ENCODE results near the gene LIPT2. TPM values are rescaled to one million over a fixed set of nuclear protein-coding genes. Genes with fewer than 3 reads are reported as not detected.

LIPT2 gene
- total and polyA plus RNA-seq, 8 donors = 1.8 to 6.3 (median 4.7) TPM

DNA sequence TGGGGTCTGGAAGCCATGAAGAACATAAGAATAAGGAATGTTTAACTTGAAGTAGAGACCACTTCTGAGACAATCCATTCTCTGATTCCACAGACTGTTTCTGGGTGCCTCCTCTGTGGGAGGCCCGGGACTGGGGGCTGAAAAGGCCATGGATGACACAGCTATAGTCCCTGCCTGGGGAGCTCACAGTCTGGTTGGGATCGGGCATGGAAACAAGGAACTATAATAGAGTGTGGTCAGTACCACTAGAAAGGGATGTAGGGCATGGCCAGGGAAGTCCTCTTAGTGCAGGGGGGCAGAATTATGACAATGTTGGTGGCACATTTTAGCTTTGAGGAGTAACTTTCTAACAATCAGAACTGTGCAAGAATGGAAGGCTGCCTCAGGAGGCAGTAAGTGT, 17.0 kb downstream of the LIPT2 start:
- intact Hi-C loops (cut with DNase I) = no loop called here
- no peak for DNase-seq
- H3K36me3 ChIP-seq = no peaks in the 10 kb centered on the region
- TF ChIP-seq, protein P1, sequence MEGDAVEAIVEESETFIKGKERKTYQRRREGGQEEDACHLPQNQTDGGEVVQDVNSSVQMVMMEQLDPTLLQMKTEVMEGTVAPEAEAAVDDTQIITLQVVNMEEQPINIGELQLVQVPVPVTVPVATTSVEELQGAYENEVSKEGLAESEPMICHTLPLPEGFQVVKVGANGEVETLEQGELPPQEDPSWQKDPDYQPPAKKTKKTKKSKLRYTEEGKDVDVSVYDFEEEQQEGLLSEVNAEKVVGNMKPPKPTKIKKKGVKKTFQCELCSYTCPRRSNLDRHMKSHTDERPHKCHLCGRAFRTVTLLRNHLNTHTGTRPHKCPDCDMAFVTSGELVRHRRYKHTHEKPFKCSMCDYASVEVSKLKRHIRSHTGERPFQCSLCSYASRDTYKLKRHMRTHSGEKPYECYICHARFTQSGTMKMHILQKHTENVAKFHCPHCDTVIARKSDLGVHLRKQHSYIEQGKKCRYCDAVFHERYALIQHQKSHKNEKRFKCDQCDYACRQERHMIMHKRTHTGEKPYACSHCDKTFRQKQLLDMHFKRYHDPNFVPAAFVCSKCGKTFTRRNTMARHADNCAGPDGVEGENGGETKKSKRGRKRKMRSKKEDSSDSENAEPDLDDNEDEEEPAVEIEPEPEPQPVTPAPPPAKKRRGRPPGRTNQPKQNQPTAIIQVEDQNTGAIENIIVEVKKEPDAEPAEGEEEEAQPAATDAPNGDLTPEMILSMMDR (IDR thresholded peaks at IDR 0.05) = no peak
- no peak overlapping the region for H3K4me3 ChIP-seq
- H3K27me3 ChIP-seq = no peaks in the 10 kb centered on the region
- ATAC-seq = no peak
- no peak overlapping the region for H3K27ac ChIP-seq
- H3K4me1 ChIP-seq = peaks cover 0 to 7% of the 10 kb centered on the region in 2 donors
- H3K9me3 ChIP-seq = no peaks in the 10 kb centered on the region

DNA sequence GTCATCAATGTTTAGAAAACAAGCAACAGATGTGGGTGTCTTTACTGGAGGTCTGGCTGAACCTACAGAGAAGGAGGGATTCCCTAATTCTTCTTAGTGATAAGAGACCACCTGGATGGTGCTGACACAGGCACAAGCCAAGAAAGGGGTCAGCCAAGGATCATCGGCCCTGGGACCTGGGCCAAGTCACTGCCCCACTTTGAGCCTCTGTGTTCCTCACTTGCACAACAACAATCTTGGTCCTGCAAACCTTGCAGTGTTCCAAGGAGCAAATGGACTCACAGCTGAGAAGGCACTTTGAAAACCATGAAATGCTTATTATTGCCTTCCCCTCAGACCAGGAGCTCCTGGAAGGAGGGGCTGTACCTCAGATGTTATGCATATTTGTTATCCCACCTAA, 19.2 kb downstream of the LIPT2 start:
- intact Hi-C loops (cut with DNase I) = no loop called here
- no peak for ATAC-seq
- Histone ChIP-seq H3K9me3 (no peaks in the 10 kb centered on the region), H3K36me3 (no peaks in the 10 kb centered on the region), H3K27ac (peak overlapping the region in 1 of 2 donors; percentile 23), H3K4me1 (peaks cover 0 to 7% of the 10 kb centered on the region in 2 donors), H3K27me3 (no peaks in the 10 kb centered on the region), H3K4me3 (no peak overlapping the region)
- TF ChIP-seq, protein P1 (IDR thresholded peaks at IDR 0.05) = no peak
- DNase-seq = no peak

DNA sequence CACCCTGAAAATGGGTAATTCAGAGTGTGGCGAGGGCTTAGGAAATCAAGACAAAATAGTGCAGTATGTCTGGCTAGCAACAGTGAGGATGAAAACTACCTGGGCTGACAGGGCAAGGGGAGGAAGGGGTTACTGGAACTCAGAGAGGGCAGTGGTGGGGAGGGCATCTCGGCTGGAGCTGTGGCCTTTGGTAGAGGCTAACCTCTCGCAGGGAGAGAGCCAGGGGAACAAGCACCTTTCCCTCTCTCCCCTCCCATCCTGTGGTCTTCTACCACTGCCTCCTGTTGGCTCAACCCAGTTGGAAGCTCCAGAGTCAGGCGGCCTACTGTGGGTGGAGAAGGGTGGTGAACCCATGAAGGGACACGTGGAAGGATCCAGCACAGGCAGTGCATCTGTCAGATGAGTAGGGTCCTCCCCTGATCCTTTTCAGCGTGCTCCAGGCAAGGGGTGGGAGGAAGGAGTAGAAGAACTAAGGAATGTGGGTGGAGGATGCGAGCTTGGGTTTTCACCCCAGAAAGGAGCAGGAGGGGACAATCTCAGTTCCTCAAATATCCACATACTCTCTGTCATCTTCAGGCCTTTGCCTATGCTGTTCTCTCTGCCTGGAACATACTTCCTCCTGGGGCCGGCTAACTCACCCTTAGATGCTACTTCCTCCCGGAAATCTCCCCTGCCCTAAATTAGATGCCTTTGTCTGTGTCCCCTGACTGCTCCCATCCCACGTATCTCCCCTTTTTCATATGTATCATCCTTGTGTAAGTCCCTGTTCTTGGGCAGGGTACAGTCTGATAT, 19.9 kb downstream of the LIPT2 start:
- ATAC-seq (peak; percentile 77), DNase-seq (no peak)
- no peaks in the 10 kb centered on the region for H3K36me3 ChIP-seq
- H3K9me3 ChIP-seq = no peaks in the 10 kb centered on the region
- TF ChIP-seq, protein P1 (IDR thresholded peaks at IDR 0.05) = no peak
- no peak overlapping the region for H3K4me3 ChIP-seq
- no peaks in the 10 kb centered on the region for H3K27me3 ChIP-seq
- intact Hi-C loops (cut with DNase I) = no loop called here
- H3K27ac ChIP-seq = peak overlapping the region in 1 of 2 donors; percentile 23
- H3K4me1 ChIP-seq = peaks cover 0 to 7% of the 10 kb centered on the region in 2 donors

DNA sequence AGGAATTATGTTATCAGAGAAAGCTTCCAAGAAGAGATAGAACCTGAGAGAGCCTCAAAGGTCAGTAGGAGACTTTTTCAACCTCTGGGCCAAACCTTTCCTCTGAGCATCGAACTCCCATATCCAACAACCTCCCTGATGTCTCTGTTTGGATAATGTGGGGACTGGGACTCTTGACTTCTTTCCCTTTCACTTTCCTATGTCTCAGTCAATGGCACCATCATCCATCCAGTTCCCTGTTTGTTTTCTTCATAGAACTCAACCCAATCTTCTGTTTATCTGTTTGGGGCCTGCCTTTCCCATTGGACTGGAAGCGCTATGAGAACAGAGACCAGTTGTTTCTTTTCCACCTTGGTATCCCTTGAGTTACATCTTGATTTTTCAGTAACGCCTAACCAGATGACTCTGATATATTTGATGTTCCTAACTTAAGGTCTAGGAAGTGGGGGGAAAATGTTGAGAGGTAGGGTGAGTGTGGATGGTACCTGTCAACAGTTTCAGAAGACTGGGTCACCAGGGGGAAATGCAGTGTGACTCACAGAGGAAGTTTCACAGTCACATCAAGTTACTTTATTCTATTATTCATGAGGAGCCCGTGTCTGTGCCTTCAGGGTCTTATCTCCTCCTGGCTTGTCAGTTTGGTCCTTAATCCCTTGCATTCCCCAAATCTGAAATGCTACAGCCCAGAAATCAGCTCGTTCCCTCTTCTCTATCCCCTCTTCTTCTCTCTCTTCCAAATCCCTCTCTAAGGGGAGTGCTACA, 21.7 kb downstream of the LIPT2 start:
- Histone ChIP-seq H3K9me3 (no peaks in the 10 kb centered on the region), H3K27ac (no peak overlapping the region), H3K27me3 (no peaks in the 10 kb centered on the region), H3K36me3 (no peaks in the 10 kb centered on the region), H3K4me3 (no peak overlapping the region), H3K4me1 (peaks cover 0 to 21% of the 10 kb centered on the region in 2 donors)
- no peak for ATAC-seq
- DNase-seq = no peak
- intact Hi-C loops (cut with DNase I) = no loop called here
- TF ChIP-seq, protein P1 (IDR thresholded peaks at IDR 0.05) = no peak

DNA sequence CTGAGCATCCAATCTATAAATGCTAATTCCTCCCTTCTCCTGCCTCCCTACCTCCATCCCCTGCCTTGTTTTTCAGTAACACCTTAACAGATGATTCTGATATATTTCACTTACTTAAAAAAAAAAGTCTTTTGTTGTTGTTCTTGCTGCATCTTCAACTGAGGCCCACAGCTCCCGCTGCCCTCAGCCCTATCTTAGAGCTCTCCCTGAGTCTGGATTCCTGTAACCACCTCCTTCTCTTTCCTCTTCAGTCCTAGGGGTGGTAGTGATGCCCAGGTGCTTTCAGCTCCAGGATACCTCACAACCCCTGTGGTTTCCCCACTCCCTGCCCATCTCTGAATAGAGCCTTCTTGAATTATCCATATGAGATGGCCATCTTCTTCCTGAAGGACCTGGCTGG, 22.5 kb downstream of the LIPT2 start:
- DNase-seq (no peak), ATAC-seq (no peak)
- intact Hi-C loops (cut with DNase I) = no loop called here
- TF ChIP-seq, protein P1 (IDR thresholded peaks at IDR 0.05) = no peak
- no peak overlapping the region for H3K4me3 ChIP-seq
- H3K4me1 ChIP-seq = peaks cover 0 to 29% of the 10 kb centered on the region in 2 donors
- H3K9me3 ChIP-seq = no peaks in the 10 kb centered on the region
- no peaks in the 10 kb centered on the region for H3K36me3 ChIP-seq
- H3K27me3 ChIP-seq = no peaks in the 10 kb centered on the region
- no peak overlapping the region for H3K27ac ChIP-seq
